Natural killer cell (primary cell): ENCODE results near the gene SLCO4A1. TPM values are rescaled to one million over a fixed set of nuclear protein-coding genes. Genes with fewer than 3 reads are reported as not detected.

ENCODE experiments used
- ATAC-seq, 3 donors: fragments of 150-1000 bp in 2 of 3; fragments of 200-7000 bp in 1 of 3; cut with Tn5 transposase; 1 replicate in 1 of 3; 2 replicates in 2 of 3; pipeline ENCODE4 v1.10.0; 2021; ENCODE audit warnings: mild to moderate bottlenecking in 2 of 3, moderate library complexity in 2 of 3
- DNase-seq, 2 donors: peaks; one replicate each; pipeline versions ENCODE4 v3.0.0 to v3.0.0-alpha.2; 2013 to 2021; ENCODE audit warnings: mixed read lengths in 1 of 2
- H3K27ac ChIP-seq: one replicate; pipeline ENCODE4 v1.5.1; 2013; ENCODE audit warnings: mild to moderate bottlenecking, low read length
- H3K27me3 ChIP-seq: one replicate; pipeline ENCODE4 v1.6.1; 2013; ENCODE audit warnings: low read length; ENCODE audit not compliant: control insufficient read depth, insufficient read depth
- H3K36me3 ChIP-seq: one replicate; pipeline ENCODE4 v1.6.1; 2013; ENCODE audit warnings: low read length; ENCODE audit not compliant: control insufficient read depth, insufficient read depth
- H3K4me1 ChIP-seq: one replicate; pipeline ENCODE4 v1.6.1; 2013; ENCODE audit warnings: low read length; ENCODE audit not compliant: control insufficient read depth, insufficient read depth
- H3K4me3 ChIP-seq: one replicate; pipeline ENCODE4 v1.5.1; 2013; ENCODE audit warnings: low read length
- H3K9me3 ChIP-seq: one replicate; pipeline ENCODE4 v1.6.1; 2013; ENCODE audit warnings: low read length; ENCODE audit not compliant: control insufficient read depth, insufficient read depth
- H3K27ac Mint-ChIP-seq, 2 donors: one replicate each; pipeline ENCODE4 v1.8.0; 2022; ENCODE audit warnings: mild to moderate bottlenecking in 2 of 2, mixed read lengths in 2 of 2, moderate library complexity in 1 of 2
- H3K27me3 Mint-ChIP-seq, 2 donors: one replicate each; pipeline ENCODE4 v1.8.0; 2022; ENCODE audit warnings: low read depth in 2 of 2, mixed read lengths in 2 of 2
- H3K36me3 Mint-ChIP-seq: one replicate; pipeline ENCODE4 v1.8.0; 2022; ENCODE audit warnings: mixed read lengths
- H3K4me1 Mint-ChIP-seq, 2 donors: one replicate each; pipeline ENCODE4 v1.8.0; 2022; ENCODE audit warnings: mixed read lengths in 2 of 2
- H3K4me3 Mint-ChIP-seq: one replicate; pipeline ENCODE4 v1.8.0; 2022; ENCODE audit warnings: mild to moderate bottlenecking, moderate library complexity, mixed read lengths
- H3K9me3 Mint-ChIP-seq, 2 donors: one replicate each; pipeline ENCODE4 v1.8.0; 2022; ENCODE audit warnings: mixed read lengths in 2 of 2
- WGBS: methylation state at CpG from one replicate; pipeline ENCODE4 v1.1.7; 2013; ENCODE audit warnings: missing lambda C conversion rate; ENCODE audit not compliant: insufficient coverage; 5-methylcytosine and 5-hydroxymethylcytosine counted together
- intact Hi-C: fragments of 100-400 bp; cut with micrococcal nuclease; formaldehyde crosslinking; loops from one replicate; pipeline ENCODE4 v1.14.2; 2022
- total RNA-seq, 4 donors: library from RNA; stranded (reverse); fragments of 120-200 nt in 1 of 4; gene quantifications; one replicate each; pipeline versions ENCODE4 v1.2.3 to v1.2.4, GENCODE V29; 2013 to 2022
- TF ChIP-seq, protein P1 (sequence below): fragments of 200-600 bp; IDR thresholded peaks from one replicate; pipeline ENCODE4 v1.8.0; 2022; ENCODE audit warnings: antibody characterized with exemption

SLCO4A1 gene
- total RNA-seq, 3 donors from 2014 or later (not counting 1 experiment from before 2014, with no cell fraction given): 0.59 to 1.4 (median 1.1) TPM

DNA sequence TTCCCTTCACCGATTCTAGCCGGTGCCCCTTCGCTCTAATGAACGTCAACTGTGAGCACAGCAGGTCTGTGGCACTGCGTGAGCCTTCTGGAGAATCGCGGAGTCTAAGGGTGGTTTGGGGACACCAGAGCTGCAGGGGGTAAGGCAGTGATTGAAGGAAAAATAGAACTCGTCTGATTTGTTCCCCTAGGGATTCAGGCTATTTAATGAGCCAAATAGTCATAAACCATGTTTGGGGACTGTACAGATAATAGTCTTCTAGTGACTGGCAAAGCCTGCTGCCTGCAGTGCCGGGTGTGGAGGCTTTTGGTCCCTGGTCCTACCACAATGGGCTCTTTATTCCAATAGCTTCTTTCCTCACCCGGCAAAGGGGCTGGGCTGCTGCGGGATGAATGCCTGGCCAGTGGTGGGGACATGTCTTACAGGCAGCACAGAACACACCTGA, 55.2 kb downstream of the SLCO4A1 start:
- Mint-ChIP-seq H3K4me3 (no peak overlapping the region), H3K4me1 (peaks cover 0 to 25% of the 10 kb centered on the region in 2 donors), H3K27ac (no peak overlapping the region), H3K36me3 (no peaks in the 10 kb centered on the region), H3K27me3 (no peaks in the 10 kb centered on the region), H3K9me3 (no peaks in the 10 kb centered on the region)
- DNase-seq (no peak), ATAC-seq (no peak)
- Histone ChIP-seq H3K4me1 (peaks cover 15% of the 10 kb centered on the region), H3K27ac (no peak overlapping the region), H3K9me3 (no peaks in the 10 kb centered on the region), H3K4me3 (no peak overlapping the region), H3K27me3 (no peaks in the 10 kb centered on the region), H3K36me3 (no peaks in the 10 kb centered on the region)
- WGBS: 93% methylated on average over 11 of the region's 11 CpGs
- TF ChIP-seq, protein P1, sequence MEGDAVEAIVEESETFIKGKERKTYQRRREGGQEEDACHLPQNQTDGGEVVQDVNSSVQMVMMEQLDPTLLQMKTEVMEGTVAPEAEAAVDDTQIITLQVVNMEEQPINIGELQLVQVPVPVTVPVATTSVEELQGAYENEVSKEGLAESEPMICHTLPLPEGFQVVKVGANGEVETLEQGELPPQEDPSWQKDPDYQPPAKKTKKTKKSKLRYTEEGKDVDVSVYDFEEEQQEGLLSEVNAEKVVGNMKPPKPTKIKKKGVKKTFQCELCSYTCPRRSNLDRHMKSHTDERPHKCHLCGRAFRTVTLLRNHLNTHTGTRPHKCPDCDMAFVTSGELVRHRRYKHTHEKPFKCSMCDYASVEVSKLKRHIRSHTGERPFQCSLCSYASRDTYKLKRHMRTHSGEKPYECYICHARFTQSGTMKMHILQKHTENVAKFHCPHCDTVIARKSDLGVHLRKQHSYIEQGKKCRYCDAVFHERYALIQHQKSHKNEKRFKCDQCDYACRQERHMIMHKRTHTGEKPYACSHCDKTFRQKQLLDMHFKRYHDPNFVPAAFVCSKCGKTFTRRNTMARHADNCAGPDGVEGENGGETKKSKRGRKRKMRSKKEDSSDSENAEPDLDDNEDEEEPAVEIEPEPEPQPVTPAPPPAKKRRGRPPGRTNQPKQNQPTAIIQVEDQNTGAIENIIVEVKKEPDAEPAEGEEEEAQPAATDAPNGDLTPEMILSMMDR: no peak
- intact Hi-C loops: no loop called here

DNA sequence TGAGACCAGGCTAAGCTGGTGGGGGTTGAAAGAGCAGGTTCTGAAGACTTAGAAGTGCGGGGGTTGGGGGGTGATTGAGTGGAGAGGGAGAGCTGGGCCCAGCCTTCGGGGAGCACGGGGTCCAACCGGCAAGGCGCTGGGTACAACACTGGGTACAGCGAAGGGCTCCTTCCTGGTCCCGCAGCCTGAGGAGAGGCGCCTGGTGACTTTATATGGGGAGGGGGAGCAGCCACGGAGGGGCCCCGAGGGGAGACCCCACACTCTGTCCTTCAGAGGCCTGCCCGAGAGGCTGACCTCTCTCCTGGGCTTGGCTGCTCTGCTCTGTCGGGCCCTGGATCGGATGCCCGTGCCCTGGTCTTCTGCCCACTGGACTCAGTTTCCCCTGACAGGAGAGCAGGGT, 55.9 kb downstream of the SLCO4A1 start:
- 94% methylated on average over 14 of the region's 14 CpGs for WGBS
- H3K4me3 Mint-ChIP-seq: no peak overlapping the region
- Histone ChIP-seq H3K36me3 (no peaks in the 10 kb centered on the region), H3K4me1 (peaks cover 11% of the 10 kb centered on the region), H3K27me3 (no peaks in the 10 kb centered on the region), H3K9me3 (no peaks in the 10 kb centered on the region), H3K27ac (no peak overlapping the region), H3K4me3 (no peak overlapping the region)
- H3K27ac Mint-ChIP-seq: no peak overlapping the region
- peaks cover 0 to 17% of the 10 kb centered on the region in 2 donors for H3K4me1 Mint-ChIP-seq
- DNase-seq: no peak
- no peaks in the 10 kb centered on the region for H3K36me3 Mint-ChIP-seq
- ATAC-seq: no peak
- intact Hi-C loops: no loop called here
- TF ChIP-seq, protein P1: no peak
- no peaks in the 10 kb centered on the region for H3K27me3 Mint-ChIP-seq
- no peaks in the 10 kb centered on the region for H3K9me3 Mint-ChIP-seq

DNA sequence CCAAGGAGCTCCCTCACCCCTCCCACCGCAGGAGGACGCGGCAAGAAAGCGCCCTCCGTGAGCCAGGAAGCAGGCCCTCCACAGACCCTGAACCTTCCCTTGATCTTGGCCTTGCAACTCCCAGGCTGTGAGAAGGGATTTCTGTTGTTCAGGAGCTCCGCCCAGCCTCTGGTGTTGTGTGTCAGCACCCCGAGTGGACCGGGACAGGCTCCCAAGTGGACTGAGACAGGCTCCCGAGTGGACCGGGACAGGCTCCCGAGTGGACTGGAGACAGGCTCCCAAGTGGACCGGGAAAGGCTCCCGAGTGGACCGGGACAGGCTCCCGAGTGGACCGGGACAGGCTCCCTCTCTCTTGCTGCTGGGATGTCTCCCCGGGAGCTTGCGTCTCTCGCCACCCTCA, 57.0 kb downstream of the SLCO4A1 start:
- Mint-ChIP-seq H3K4me3 (no peak overlapping the region), H3K27ac (no peak overlapping the region), H3K4me1 (peaks cover 0 to 26% of the 10 kb centered on the region in 2 donors), H3K27me3 (no peaks in the 10 kb centered on the region), H3K36me3 (no peaks in the 10 kb centered on the region), H3K9me3 (no peaks in the 10 kb centered on the region)
- Histone ChIP-seq H3K4me3 (no peak overlapping the region), H3K4me1 (peaks cover 18% of the 10 kb centered on the region), H3K36me3 (no peaks in the 10 kb centered on the region), H3K27ac (no peak overlapping the region), H3K9me3 (no peaks in the 10 kb centered on the region), H3K27me3 (no peaks in the 10 kb centered on the region)
- ATAC-seq: no peak
- WGBS: 93% methylated on average over 19 of the region's 19 CpGs
- TF ChIP-seq, protein P1: no peak
- DNase-seq: no peak
- intact Hi-C loops: no loop called here

DNA sequence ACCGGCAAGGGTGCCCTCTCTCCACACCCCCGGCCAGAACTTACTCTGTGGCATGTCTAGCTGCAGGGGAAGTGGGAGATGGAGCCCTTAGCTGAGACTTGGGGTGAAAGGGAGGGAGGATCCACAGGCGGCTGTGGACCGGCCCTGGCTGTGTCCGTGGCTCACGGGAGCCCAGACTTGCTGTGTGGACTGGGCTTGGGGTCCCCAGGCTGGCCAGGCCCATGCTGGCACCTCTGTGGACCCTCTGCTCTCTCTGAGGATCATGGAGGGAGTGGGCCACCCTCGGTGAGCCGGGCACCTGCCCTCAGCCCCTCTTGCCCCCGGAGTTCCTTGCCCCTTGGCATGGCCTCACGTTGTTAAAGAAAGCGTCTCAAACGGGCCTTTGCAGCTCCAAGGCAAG, 57.4 kb downstream of the SLCO4A1 start:
- Histone ChIP-seq H3K36me3 (no peaks in the 10 kb centered on the region), H3K4me1 (peaks cover 20% of the 10 kb centered on the region), H3K27me3 (no peaks in the 10 kb centered on the region), H3K4me3 (no peak overlapping the region), H3K9me3 (no peaks in the 10 kb centered on the region), H3K27ac (no peak overlapping the region)
- no peak overlapping the region for H3K4me3 Mint-ChIP-seq
- H3K27ac Mint-ChIP-seq: no peak overlapping the region
- H3K4me1 Mint-ChIP-seq: peaks cover 0 to 31% of the 10 kb centered on the region in 2 donors
- WGBS: 81% methylated on average over 12 of the region's 12 CpGs
- TF ChIP-seq, protein P1: no peak
- H3K36me3 Mint-ChIP-seq: no peaks in the 10 kb centered on the region
- ATAC-seq: no peak
- intact Hi-C loops: no loop called here
- no peaks in the 10 kb centered on the region for H3K9me3 Mint-ChIP-seq
- DNase-seq: no peak
- peaks cover 0 to 3% of the 10 kb centered on the region in 2 donors for H3K27me3 Mint-ChIP-seq
